ENCODE measurements around the gene ADGRE1. TPM values are rescaled to one million over a fixed set of nuclear protein-coding genes. Genes with fewer than 3 reads are reported as not detected.

The ADGRE1 gene
- total and polyA plus RNA-seq, 2 experiments from 2014 or later: not detected

DNA sequence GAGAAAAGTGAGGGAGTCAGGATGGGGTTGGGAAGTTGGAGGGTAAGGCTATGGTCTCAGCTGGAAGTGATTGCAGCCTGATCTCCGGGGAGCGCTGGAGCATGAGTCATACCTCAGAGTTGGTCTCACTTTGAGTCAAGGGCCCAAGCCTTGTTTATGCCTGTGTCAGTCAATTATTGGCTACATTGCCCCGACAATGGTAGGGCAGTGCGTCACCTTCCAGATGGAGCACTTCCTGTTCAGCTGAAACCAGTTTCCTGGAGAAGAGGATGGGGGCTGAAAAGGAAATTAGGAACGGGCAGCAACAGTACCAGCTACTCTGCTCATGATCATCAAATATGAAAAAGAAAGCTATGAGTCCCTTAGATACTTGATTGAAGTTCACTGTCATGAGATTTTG lies 60.4 kb downstream of the ADGRE1 start:
- Histone ChIP-seq H3K27ac (ENCODE audit: low read depth) (no peak overlapping the region), H3K27me3 (ENCODE audit: insufficient read depth) (no peaks in the 10 kb centered on the region), H3K4me2 (no peak overlapping the region), H3K9me2 (ENCODE audit: insufficient read depth) (no peaks in the 10 kb centered on the region), H4K20me1 (replicated peaks; ENCODE audit: insufficient read depth) (no peaks in the 10 kb centered on the region), H3K79me2 (replicated peaks; ENCODE audit: insufficient read depth) (no peaks in the 10 kb centered on the region), H3K36me3 (ENCODE audit: insufficient read depth) (peaks cover 6% of the 10 kb centered on the region), H3K4me3 (no peak overlapping the region), H2AFZ (no peak overlapping the region), H3K4me1 (ENCODE audit: insufficient read depth) (no peaks in the 10 kb centered on the region), H3F3A (replicated peaks; ENCODE audit: low read depth) (no peaks in the 10 kb centered on the region)
- TF ChIP-seq, protein P1, sequence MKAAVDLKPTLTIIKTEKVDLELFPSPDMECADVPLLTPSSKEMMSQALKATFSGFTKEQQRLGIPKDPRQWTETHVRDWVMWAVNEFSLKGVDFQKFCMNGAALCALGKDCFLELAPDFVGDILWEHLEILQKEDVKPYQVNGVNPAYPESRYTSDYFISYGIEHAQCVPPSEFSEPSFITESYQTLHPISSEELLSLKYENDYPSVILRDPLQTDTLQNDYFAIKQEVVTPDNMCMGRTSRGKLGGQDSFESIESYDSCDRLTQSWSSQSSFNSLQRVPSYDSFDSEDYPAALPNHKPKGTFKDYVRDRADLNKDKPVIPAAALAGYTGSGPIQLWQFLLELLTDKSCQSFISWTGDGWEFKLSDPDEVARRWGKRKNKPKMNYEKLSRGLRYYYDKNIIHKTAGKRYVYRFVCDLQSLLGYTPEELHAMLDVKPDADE (IDR thresholded peaks at IDR 0.05): no peak
- TF ChIP-seq ZNF331 (CRISPR knock-in tag; IDR thresholded peaks at IDR 0.05; ENCODE audit: low read depth): no peak
- TF ChIP-seq CREB1 (CRISPR knock-in tag; IDR thresholded peaks at IDR 0.05; ENCODE audit: low read depth): no peak
- TF ChIP-seq STAT1 (IDR thresholded peaks at IDR 0.05; ENCODE audit: unreplicated experiment): no peak
- no peaks in the 10 kb centered on the region for H3K4me1 Mint-ChIP-seq
- H3K27ac Mint-ChIP-seq: no peak overlapping the region
- peaks cover 24% of the 10 kb centered on the region; the same call in 2 of the 3 replicates for H3K36me3 Mint-ChIP-seq (ENCODE audit: low read depth)
- no peak overlapping the region for H3K4me3 Mint-ChIP-seq
- DNase-seq (ENCODE audit: low spot score) (no peak), ATAC-seq (no peak)
- H3K27me3 Mint-ChIP-seq (ENCODE audit: insufficient read depth, low read depth, poor library complexity): peaks cover 3% of the 10 kb centered on the region
- H3K9me3 Mint-ChIP-seq: peaks cover 82% of the 10 kb centered on the region

DNA sequence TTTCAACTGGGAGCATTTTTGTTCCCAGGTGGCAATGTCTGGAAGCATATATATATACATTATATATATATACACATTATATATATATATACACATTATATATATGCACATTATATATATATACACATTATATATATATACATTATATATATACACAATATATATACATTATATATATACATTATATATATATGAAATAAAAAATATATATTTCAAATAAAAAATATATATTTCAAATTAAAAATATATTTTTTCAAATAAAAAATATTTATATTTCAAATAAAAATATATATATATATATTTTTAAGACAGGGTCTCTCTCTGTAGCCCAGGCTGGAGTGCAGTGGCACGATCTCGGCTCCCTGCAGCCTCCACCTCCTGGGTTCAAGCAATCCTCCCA lies 61.5 kb downstream of the ADGRE1 start:
- Mint-ChIP-seq H3K36me3 (ENCODE audit: low read depth) (peaks cover 28% of the 10 kb centered on the region; the same call in 2 of the 3 replicates), H3K4me1 (no peaks in the 10 kb centered on the region), H3K4me3 (no peak overlapping the region), H3K27me3 (ENCODE audit: insufficient read depth, low read depth, poor library complexity) (peaks cover 3% of the 10 kb centered on the region), H3K27ac (no peak overlapping the region), H3K9me3 (peaks cover 71% of the 10 kb centered on the region)
- TF ChIP-seq JUNB (IDR thresholded peaks at IDR 0.05; ENCODE audit: unreplicated experiment) (no peak), NANOG (IDR thresholded peaks at IDR 0.05; ENCODE audit: borderline replicate concordance) (no peak), POLR2AphosphoS5 (IDR thresholded peaks at IDR 0.05; ENCODE audit: low read depth) (no peak)
- TF ChIP-seq, protein P1 (IDR thresholded peaks at IDR 0.05): no peak
- TF ChIP-seq, protein P2, sequence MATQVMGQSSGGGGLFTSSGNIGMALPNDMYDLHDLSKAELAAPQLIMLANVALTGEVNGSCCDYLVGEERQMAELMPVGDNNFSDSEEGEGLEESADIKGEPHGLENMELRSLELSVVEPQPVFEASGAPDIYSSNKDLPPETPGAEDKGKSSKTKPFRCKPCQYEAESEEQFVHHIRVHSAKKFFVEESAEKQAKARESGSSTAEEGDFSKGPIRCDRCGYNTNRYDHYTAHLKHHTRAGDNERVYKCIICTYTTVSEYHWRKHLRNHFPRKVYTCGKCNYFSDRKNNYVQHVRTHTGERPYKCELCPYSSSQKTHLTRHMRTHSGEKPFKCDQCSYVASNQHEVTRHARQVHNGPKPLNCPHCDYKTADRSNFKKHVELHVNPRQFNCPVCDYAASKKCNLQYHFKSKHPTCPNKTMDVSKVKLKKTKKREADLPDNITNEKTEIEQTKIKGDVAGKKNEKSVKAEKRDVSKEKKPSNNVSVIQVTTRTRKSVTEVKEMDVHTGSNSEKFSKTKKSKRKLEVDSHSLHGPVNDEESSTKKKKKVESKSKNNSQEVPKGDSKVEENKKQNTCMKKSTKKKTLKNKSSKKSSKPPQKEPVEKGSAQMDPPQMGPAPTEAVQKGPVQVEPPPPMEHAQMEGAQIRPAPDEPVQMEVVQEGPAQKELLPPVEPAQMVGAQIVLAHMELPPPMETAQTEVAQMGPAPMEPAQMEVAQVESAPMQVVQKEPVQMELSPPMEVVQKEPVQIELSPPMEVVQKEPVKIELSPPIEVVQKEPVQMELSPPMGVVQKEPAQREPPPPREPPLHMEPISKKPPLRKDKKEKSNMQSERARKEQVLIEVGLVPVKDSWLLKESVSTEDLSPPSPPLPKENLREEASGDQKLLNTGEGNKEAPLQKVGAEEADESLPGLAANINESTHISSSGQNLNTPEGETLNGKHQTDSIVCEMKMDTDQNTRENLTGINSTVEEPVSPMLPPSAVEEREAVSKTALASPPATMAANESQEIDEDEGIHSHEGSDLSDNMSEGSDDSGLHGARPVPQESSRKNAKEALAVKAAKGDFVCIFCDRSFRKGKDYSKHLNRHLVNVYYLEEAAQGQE (IDR thresholded peaks at IDR 0.05; ENCODE audit: unreplicated experiment): no peak
- H2AFZ ChIP-seq: no peak overlapping the region
- ATAC-seq (no peak), DNase-seq (ENCODE audit: low spot score) (no peak)
- no peak overlapping the region for H3K4me2 ChIP-seq
- H3K4me1 ChIP-seq (ENCODE audit: insufficient read depth): no peaks in the 10 kb centered on the region
- no peaks in the 10 kb centered on the region for H4K20me1 ChIP-seq (replicated peaks; ENCODE audit: insufficient read depth)
- H3K27me3 ChIP-seq (ENCODE audit: insufficient read depth): no peaks in the 10 kb centered on the region
- no peak overlapping the region for H3K4me3 ChIP-seq
- no peaks in the 10 kb centered on the region for H3K9me2 ChIP-seq (ENCODE audit: insufficient read depth)
- no peaks in the 10 kb centered on the region for H3K79me2 ChIP-seq (replicated peaks; ENCODE audit: insufficient read depth)
- H3F3A ChIP-seq (replicated peaks; ENCODE audit: low read depth): no peaks in the 10 kb centered on the region
- H3K27ac ChIP-seq (ENCODE audit: low read depth): no peak overlapping the region
- H3K36me3 ChIP-seq (ENCODE audit: insufficient read depth): peaks cover 6% of the 10 kb centered on the region

Data from GM23338 (cell line).